SU-DHL-6 (cell line): ENCODE data around the gene PNO1.

Experiments
- CTCF ChIP-seq: fragments of 200-600 bp; sonication (generic); IDR thresholded peaks from one replicate; pipeline ENCODE4 v1.5.1; 2017; ENCODE audit warnings: antibody characterized with exemption, mild to moderate bottlenecking, low read length, moderate library complexity; ENCODE audit not compliant: insufficient read depth, poor library complexity, severe bottlenecking
- EZH2phosphoT487 ChIP-seq: fragments of 200-600 bp; sonication (generic), shearing (Covaris generic); conservative IDR thresholded peaks from 2 replicates; pipeline ENCODE4 v1.6.1; 2018; ENCODE audit warnings: mild to moderate bottlenecking, antibody characterized with exemption, low read length, moderate library complexity, mixed read lengths

GRCh38 chr2:68134554-68134953, 23.1 kb upstream of the PNO1 start:
- TF ChIP-seq CTCF (no peak), EZH2phosphoT487 (no peak)
